GM21381 (cell line): ENCODE measurements around the gene DLX1.

Experiments
- ATAC-seq: cut with Tn5 transposase; IDR thresholded peaks from one replicate; pipeline ENCODE4 v1.9.1; 2021; ENCODE audit warnings: mild to moderate bottlenecking, moderate library complexity; ENCODE audit not compliant: unreplicated experiment

The DLX1 gene

GRCh38 chr2:172086241-172087206 lies 1.2 kb downstream of the DLX1 start:
- ATAC-seq, result no peak

DNA sequence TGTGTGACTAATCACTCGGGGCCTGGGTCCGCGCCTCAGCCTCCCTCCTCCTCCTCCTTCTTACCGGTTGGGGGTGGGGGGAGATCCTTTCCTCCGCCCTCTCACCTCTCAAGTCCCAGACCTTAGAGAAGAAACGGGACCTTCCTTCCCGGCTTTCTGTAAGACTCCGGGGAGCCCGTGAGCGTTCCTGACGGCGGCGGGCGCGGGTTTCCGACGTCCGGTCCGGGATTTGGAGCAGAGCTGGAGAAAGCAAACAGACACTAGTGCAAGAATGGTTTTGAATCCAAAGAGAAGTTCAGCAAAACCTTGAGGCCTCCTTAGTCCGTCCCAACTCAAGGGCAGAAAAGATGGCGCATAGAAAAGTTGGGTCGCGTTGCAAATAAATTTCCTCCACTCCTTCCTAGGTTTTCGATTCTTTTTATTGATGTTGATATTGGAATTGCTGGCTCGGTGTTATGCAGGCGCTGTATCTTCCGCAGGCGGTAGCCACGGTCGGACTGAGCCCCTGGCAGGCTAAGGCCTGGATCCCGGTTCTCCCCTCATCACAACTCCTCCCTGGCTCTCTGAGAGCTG lies 2.0 kb downstream of the DLX1 start:
- ATAC-seq, result no peak

DNA sequence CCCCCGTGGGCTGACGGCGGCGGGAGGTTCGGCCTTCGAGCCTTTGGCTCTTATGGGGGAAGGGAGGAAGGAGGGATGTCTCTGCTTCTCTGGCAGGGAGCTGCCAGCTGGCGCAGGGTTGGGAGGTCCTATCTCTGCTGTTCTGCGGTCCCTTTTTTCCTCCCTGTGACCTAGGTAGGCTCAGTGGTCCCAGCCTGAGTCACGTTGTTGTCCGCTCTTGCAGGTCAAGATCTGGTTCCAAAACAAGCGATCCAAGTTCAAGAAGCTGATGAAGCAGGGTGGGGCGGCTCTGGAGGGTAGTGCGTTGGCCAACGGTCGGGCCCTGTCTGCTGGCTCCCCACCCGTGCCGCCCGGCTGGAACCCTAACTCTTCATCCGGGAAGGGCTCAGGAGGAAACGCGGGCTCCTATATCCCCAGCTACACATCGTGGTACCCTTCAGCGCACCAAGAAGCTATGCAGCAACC lies 2.5 kb downstream of the DLX1 start:
- ATAC-seq, result no peak

DNA sequence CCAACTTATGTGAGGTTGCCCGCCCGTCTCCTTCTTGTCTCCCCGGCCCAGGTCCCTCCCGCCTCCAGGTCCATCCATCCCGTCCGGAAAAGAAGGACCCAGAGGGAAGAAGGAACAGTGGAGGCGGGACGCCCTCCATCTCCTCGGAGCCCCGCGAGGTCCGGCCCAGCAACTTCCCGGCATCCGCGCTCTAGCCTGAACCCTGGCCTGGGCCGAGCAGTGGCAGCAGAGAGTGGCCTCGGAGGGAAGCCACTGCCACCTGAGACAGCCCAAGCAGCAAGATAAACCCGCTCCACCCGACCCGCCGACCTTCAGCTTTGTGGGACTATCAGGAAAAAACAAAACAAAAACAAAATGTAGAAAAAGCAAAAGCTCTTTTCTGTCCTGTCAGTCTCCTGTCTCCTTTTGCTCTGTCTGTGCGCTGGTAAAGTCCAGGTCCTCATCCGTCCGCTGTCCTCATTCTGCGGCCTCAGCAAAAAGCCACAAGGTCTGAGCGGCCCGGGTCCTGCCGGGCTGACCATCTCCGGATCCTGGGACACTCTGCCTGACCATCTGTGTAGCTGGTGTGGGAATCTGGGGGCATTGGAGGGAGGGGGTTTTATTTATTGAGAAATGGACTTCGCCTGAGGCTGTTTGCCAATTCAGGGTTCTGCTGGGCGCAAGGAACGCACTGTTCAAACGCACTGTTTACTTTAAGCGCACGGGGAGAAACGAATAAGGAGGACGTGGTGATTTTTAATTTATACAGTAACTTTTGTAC lies 3.1 kb downstream of the DLX1 start:
- ATAC-seq, result no peak

GRCh38 chr2:172089005-172089504 lies 3.7 kb downstream of the DLX1 start:
- ATAC-seq, result no peak

- ATAC-seq, result no peak
These were observed 4.3 kb downstream of the DLX1 start for GRCh38 chr2:172089633-172090032.

GRCh38 chr2:172090044-172090961 lies 5.0 kb downstream of the DLX1 start:
- ATAC-seq, result no peak

- ATAC-seq, result no peak
These were observed 5.8 kb downstream of the DLX1 start for GRCh38 chr2:172091000-172091641.

DNA sequence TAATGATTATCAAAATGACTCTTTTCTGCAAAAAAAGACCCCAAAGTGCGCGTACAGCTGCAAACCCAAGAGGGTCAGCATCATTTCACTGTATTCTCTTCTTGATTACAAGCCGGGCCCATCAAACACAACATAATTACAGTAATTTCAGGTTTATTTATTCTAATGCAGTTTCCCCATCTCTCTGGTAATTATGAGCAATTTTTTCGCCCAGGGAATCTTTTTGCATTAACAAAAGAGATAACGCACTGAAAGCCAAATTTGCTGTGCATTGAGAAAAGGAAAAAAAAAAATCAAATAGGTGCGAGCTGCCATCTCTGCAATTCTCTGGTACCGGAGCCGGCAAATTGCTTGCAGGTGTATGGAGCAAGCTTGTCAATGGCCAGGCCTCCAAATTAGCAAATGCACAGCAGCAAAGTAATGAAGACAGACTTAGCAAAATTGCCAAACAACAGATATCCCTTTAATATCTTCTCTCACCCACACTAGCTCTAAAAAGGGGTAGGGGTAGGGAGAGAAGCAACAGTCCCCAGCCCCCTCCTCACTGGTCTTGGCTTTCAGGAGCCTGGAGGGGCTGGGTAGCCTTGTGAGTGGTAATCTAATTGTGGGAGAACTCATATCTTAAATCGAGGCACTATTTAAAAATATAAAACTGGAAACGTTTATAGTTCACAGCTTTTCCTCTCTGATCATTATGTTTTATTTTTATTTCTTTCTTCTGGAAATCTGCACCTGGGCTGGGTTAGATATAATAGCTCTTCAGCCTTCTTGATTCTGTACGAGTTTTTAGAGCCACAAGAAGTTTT lies 6.7 kb downstream of the DLX1 start:
- no peak for ATAC-seq

- no peak for ATAC-seq
These were observed 7.6 kb downstream of the DLX1 start for GRCh38 chr2:172092716-172093415.

- ATAC-seq, result no peak
These were observed 8.3 kb downstream of the DLX1 start for GRCh38 chr2:172093416-172094293.

DNA sequence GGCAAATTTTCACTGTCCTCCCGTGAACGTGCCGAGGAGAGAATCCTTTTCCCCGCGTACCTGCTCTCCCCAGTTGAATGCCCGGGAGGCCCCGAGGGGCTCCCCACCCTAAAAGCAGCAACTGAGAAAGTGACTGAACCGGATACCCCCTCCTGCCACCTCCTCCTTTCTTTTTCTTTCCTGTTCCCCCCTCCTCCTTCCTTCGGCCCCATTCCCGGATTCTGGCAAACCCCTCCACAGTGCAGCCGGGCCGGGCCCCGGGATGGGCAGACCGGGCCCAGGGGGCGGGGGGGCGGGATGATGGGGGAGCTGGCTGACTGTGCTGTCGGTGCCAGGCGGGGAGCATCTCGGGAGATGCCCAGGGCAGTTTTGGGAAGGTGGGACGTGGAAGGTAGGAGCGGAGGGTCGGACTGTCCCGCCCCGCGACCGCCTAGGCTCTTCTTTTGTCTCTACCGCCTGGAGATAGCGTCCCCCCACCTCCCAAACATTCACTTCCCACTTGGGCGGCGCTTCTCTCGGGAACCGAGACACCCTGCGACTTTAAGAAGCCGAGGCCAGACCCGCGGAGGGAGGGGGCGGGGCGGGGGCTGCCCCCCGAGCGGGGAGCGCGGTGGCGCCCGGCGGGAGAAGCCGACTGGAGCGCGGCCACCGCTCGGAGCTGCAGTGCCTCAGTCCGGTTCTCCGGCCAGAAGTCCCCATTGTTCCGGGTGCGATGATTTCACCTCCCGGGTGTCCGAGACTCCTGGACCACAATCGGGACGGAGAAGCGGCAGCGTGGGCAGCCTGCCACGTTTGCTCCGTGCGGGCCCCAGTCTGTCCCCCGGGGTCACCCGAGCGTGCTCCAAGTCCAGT lies 9.2 kb downstream of the DLX1 start:
- ATAC-seq, result no peak

GRCh38 chr2:172095146-172095904 lies 10.0 kb downstream of the DLX1 start:
- ATAC-seq, result no peak

GRCh38 chr2:172095905-172096625 lies 10.8 kb downstream of the DLX1 start:
- ATAC-seq, result no peak
